ENCODE results near the gene MBNL2.

Gene MBNL2

DNA sequence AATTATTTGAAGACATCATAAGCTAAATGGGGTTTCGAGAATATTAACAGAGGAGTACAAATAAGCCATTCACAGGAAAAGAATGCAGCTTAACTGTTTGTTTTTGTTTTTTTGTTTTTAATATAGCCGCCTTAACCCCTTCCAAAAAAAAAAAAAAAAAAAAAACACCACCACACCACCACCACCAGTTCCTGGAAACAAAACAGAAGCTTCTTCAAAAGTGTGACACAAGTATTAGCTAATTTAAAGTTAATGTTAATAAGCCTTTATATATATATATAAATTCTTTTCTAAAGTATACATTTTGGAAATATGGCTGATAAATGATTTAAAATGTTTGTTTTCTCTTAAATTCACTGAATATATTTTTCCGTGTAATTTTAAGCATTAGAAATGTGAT lies 213.2 kb downstream of the MBNL2 start:
- TF ChIP-seq, protein P1, sequence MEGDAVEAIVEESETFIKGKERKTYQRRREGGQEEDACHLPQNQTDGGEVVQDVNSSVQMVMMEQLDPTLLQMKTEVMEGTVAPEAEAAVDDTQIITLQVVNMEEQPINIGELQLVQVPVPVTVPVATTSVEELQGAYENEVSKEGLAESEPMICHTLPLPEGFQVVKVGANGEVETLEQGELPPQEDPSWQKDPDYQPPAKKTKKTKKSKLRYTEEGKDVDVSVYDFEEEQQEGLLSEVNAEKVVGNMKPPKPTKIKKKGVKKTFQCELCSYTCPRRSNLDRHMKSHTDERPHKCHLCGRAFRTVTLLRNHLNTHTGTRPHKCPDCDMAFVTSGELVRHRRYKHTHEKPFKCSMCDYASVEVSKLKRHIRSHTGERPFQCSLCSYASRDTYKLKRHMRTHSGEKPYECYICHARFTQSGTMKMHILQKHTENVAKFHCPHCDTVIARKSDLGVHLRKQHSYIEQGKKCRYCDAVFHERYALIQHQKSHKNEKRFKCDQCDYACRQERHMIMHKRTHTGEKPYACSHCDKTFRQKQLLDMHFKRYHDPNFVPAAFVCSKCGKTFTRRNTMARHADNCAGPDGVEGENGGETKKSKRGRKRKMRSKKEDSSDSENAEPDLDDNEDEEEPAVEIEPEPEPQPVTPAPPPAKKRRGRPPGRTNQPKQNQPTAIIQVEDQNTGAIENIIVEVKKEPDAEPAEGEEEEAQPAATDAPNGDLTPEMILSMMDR (conservative IDR thresholded peaks at IDR 0.05): no peak
- peak overlapping the region; percentile 89 for H3K27ac ChIP-seq

DNA sequence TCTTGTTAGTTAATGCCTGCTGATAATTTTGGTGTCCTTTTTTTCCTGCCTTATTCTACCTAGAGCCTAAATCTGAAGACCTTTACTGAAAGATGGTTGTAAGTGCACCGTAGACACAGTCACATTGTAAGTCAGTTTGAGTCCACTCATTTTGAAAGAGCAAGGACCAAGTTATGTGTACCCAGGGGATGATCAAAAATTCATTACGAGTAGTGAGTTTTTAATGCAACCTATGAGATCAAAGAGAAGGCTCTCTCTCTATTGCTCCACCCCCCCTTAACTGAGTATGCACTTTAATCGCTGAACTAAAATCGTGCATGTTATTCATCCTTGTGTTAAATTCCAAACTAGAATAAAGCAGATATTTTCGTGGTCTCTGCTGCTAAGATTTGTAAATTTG lies 213.7 kb downstream of the MBNL2 start:
- no peak overlapping the region for H3K27ac ChIP-seq
- TF ChIP-seq, protein P1 (conservative IDR thresholded peaks at IDR 0.05): no peak

DNA sequence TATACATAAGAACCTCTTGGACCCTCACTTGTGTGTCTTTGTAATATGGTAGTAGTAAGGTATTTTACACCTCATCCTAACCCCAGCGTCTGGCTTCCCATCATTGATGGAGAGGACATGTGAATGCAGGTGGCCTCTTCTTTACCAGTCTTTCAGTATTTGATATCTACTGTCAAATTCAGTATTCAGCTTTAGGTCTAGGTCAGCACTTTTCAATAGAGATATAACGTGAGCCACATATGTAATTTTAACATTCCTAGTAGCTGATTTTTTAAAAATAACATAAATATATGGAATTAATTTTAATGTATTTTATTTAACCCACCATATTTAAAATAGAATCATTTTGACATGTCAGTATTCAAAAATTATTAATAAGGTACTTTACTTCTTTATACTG lies 214.7 kb downstream of the MBNL2 start:
- TF ChIP-seq, protein P1 (conservative IDR thresholded peaks at IDR 0.05): no peak
- H3K27ac ChIP-seq: no peak overlapping the region

DNA sequence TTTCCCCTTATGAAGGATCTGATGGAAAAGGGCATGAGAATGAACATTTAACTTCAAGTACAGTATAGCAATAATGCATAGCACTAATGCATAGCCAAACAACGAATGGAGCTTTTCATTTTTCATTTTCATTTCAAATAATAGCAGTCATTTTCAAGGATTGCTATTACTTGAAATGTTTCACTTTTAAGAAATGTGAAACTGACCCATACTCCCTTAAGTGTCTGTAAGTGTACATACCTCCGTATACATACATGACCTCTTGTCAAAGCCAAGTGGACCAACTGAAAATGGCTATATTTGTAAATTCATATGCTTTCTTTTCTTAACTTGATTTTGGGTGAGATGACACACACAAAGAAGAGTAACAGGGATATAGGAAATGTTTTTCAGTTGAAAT lies 215.6 kb downstream of the MBNL2 start:
- TF ChIP-seq, protein P1 (conservative IDR thresholded peaks at IDR 0.05): no peak
- H3K27ac ChIP-seq: no peak overlapping the region

DNA sequence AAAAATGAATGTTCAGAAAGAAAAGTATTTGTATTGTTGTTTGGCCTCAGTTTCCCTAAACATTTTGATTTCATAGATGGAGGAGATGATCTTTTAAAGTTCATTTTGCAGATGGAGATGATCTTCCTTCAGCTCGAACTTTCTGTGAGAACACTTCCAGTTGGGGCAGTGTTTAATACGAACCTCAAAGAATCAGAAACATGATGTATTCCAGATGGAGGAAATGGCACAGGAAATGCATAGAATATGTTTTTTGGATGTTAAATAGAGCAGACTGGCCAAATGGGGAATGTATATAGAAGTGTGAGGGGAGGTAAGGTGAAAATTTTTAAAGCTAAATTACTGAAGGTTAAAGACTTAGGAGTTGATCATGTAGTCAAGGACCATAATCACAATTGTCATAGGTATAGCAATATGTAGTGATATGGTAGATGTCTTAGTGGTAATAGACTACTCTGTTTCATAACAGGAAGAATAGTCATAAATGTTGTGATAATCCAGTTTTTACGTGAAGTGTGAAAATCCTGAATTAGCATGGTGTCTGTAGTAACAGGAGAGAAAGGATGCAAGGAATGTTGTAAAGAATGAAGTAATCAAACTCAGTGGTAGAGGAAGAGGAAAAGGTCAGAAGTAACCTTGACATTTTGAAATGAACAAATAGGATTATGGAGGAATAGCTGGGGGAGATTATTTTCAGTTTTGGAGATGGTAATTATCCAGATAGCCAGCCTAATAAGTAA lies 216.9 kb downstream of the MBNL2 start:
- TF ChIP-seq, protein P1 (conservative IDR thresholded peaks at IDR 0.05): no peak

GRCh38 chr13:97440598-97441170 lies 218.6 kb downstream of the MBNL2 start:
- H3K27ac ChIP-seq: no peak overlapping the region
- TF ChIP-seq, protein P1 (conservative IDR thresholded peaks at IDR 0.05): no peak

More for the DNA sequence above, 216.9 kb downstream of the MBNL2 start:
- H3K27ac ChIP-seq: no peak overlapping the region

GRCh38 chr13:97441368-97441767 lies 219.2 kb downstream of the MBNL2 start:
- H3K27ac ChIP-seq: no peak overlapping the region
- TF ChIP-seq, protein P1 (conservative IDR thresholded peaks at IDR 0.05): no peak
